SKM-1 (cell line): ENCODE results near the gene RASGRP1.
"Not testable (repeated sequence)": the region's sequence is repeated elsewhere in the genome, so short reads cannot be mapped to it uniquely, and the experiment has no call there.

Experiments used
- DNase-seq: peaks from one replicate; lab custom pipeline; 2025; ENCODE audit not compliant: unreplicated experiment; lab: John Stamatoyannopoulos, UW

Gene RASGRP1

DNA sequence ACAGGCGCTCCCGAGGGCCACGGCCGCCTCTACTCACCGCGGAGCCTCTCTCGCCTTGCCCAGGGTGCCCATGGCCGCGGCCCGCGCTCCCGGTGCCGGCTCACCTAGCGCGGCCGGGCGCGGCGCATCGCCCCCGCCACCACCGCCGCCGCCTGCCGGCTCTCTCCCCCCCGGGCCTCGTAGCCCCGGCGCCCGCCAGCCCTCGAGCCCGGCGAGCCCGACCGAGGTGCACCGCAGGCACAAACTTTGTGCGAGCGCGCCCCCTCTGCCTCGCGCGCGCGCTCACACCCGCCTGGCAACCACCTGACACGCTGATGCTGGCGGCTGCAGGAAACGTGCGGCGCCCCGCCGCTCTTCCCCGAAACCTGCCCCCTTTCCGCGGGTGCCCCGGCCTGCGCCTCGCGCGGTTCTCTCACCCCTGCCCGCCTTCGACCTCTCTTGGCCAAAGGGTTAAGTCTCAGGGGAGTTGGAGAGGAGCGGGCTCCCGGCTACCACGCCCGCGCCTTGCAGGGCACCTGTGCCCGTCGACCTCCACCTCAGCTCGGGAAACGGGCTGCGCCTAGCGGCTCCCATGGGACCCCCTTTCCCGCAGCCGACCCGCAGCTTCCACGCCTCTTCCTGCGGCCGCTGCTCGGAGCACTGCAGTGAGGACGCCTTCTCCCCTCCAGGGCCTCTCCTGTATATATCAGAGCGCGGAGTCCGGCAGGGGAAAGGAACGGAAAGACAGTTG, at the start of gene RASGRP1:
Gene RASGRP1 (minus strand): TSS at position 258 of the 730 bp plus-strand sequence. CDS start 186 bp downstream, at position 72.
- DNase-seq, result no peak

DNA sequence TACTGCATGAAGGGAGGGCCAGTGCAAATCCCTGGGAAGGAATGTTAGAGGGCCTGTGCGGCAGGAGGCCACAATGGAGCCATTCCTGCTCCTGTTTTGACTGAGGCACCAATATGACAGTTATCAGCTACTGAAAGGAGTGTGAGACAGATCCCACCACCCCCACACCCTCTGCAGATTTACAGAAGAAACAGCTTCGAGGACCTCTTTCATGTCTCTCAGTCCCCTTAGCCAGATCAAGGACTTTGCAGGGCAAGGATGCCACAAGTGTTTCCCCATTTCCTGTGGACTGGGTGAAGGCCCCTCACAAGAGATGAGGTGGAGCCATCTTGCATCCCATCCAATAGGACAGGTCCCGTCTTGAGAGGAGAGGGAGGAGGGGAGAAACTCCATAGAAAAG, 48.5 kb upstream of the RASGRP1 start:
- no peak for DNase-seq

DNA sequence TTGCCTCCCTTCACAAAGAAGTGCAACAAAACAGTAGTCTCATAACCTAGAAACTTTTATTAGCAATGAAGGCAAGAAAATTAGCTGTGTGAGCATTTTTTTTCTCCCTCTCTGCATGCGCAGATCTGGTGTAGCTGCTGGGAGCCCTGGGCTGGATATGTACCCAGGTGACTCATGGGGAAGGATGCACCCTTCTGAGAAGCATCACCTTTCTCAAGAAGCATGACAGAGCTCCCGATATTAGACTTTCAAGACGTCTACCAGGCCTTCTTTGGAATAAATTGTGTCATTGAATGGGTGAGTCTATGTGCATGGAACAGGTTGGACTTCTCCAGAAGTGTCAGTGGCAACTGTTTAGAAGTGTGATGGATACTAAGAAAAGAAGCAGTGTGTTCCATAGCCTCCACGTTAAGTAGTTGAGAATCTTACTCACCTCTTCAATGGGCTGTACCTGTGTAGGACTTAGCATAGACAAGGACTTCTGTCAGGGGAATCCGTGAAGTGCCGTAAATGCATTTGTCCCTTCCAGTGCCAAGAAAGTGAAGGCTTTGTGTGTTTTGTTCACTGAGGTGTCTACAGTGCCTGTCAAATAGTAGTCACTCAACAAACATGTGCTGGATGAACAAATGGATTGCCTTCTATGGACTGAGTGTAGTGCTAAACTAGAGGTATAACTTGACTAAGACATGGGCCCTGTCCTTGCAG, 47.7 kb upstream of the RASGRP1 start:
- DNase-seq, result no peak

DNA sequence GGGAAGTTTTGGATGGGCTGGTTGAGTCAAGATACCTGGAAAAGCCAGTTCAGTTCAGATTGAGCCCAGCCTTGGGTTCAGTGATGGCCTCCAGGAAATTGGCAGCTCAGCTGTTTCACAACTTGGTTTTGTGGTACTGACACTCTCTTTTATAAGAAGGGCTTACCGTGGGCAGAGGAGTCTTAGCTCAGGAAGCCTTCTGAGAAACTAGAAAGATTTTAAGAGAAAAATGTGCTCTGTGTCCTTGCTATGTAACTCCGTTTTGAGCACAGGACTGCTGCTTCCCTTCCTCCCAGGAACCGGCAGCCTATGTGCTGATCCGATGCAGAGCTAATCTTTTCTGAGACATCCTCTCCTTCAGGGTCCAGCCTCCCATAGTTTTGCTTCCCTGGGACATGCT, 46.6 kb upstream of the RASGRP1 start:
- DNase-seq, result no peak

DNA sequence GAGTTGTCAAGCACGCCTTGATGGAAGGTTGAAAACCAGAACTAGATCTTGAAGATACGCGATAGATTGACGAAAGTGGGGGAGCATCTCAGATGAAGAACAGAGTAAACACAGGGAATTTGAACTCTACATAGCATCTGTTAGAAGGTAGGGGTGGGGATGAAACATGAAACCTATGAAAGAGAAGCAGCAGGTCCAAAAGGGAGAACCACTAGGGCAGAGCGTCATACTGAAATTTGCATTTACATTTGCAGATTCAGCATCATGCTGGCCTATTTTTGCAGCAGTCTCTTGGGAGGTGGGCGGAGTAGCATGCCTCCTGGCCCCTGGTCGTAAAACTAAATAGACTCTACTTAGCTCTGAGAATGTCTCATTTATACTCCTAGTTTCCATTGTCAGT, 46.1 kb upstream of the RASGRP1 start:
- no peak for DNase-seq

DNA sequence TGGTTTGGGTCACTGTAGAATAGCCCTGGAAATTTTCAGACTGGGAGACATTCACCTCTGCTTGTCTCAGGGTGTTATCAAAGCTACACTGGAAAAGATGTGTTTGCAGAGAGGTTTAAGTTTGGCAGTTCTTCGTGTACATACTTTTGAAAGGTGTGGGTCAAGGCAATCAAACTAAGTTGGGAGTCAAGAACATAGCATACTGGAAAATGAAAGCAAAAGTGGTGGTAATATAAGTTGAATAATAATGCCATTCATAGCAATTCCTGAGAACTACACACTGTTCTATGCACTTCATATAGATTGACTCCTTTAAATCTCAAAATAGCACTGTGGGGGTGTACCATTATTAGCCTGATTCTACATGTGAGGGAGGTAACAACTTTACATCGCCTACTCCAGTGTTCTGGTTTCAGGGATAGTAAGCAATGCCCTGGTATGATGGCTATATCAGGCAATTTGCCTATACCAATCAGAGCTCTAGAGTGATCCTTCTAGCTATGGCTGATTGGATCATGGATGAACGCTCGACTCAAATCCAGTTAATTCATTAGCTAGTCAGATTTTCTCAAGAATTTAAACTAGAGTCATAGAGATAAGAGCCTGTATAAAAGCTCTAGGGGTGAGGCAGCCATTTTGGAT, 44.6 kb upstream of the RASGRP1 start:
- no peak for DNase-seq

DNA sequence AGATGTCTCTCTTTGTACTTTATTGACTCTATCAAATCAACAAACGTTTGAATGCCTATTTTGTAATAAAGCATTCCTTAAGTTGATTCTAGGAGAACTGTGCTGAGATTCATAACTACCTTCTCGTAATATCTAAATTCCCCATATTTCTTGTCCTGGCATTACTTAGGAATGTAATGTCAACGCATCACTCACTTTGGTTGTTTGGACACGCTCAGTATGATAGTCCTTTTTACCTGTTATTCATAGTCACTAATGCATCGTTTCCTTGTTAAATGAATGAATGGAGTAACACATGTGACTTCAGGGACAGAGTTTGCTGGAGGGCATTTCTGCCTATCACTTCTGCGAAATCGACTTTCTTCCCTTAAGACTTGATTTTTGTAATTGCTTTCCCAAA, 44.1 kb upstream of the RASGRP1 start:
- no peak for DNase-seq

DNA sequence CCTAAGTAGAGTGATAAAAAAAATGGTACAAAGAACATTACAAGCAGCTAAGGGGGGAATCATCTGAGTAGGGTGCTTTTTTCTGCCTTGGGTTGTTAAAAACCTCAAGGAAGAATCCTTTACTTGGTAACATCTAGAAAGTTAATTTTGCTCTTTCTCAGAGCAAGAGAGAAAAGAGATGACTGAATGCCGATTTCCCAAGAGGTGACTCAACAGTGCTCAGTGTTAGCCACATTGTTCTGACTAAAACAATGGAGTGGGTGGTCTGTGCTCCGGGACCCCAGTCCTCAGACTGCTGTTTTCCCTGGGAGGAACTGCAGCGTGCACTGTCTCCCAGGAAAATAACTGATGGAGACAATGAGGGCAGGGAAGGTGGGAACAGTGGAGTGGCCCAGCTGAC, 41.1 kb upstream of the RASGRP1 start:
- no peak for DNase-seq

DNA sequence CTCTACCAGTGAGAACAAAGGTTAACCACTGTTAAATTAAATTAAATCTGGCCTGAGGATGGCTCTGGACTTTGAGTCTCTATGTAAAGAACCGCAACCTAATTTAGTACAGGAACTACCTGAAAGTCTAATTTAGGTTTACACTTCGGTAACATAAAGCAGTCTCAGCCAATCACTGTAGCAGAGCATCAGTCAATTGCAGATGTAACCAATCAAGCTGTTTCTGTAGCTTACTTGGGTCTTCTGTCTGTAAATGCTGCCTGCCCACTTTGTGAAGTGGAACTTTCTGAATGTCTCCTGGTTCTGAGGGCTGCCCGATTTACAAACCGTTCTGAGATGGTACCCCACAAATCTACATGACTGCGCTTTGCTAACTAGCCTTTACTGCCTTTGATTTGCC, 39.1 kb upstream of the RASGRP1 start:
- DNase-seq, result no peak

DNA sequence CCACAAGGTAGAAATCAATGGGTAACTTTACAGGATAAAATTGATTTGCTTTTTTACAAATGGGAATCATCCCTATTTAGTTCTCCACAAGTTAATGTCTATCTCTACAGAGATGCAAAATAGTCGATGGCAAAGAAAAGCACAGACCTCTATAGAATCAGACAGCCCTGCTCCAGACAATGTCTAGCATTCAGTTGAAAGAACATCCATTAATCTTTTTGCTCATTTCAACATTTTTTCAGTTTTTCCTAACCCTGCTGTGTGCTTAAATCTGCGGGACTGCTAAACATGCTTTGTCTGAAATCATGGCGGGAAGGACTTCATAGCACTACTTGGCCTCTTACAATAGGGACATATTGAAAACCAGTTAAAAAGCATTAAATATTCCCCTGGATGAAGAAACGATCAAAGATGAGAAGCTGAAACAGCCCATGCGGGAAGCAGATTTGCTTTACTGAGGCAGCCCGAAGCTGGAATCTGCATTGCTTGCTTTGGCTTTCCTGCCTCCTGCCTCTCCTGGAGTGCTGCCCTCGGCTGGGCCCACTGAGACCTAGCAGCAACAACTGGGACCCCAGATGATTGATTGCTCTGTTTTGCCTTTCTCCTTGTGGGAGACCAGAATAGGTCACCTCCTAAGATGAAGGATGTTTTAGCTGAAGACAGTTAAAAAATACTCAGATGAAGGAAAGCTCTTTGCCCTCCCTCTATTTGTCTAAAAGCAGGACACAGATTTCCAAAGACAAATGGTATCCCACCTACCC, 38.5 kb upstream of the RASGRP1 start:
- DNase-seq, result no peak

DNA sequence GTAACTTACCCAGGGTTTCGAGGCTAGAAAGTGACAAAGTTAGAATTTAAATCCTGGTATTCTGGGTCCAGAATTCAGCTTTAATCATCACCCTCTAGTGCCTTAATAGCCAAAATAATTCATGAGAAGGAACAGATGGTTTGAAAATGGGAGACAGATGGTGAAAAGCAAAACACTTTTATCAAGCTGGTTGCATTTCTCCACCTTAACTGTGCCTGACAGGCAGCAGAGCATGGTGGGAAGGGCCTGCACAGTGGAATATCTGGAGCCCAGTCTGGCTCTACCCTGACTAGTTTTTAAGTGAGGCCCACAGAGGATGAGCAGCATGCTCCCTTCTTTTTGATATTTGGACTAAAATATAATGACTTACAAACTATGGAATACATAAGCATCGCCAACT, 35.6 kb upstream of the RASGRP1 start:
- DNase-seq, result no peak

DNA sequence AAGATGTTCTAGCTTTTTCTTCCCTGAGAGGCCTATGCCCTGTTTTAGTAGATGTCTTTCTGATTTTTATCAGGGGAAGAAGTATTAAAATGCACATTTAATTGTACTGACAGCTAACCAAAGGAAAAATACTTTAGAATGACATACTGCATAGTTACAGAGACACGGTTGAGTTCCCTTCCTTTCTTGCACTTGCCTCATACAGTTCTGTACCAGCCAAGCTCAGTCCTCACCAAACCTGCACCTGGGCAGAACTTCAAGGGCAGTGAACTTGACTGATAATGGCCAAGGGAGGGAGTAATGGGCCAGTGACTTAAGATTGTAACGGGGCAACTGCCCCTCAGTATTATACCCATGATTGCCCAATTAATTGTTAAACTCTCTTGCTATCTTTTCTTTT, 34.1 kb upstream of the RASGRP1 start:
- no peak for DNase-seq

DNA sequence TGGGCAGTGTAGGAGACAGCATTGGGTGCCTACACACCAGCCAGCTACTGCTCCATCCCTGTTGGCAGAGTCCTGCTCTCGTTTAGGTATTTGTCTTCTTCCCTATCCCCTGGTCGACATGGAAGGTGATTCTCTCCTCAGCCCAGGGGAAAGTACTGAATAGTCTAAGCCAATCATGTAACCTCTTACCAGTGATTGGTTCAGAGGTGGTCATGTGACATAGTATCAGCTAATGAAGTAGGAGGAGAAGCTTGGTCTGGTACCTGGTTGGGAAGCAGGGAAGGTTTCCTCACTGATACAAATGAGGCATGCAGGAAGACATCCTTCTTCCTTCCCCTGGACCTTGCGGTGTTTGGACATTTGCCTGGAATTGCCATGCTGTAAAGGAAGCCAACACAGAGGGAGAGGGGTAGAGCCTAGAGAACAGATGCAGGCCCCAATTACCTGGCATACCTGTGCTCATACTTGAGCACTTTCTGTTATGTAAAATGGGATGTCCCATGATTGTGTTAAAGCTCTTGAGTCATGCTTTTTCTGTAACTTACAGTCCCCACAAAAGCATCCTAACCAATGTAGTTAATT, 32.7 kb upstream of the RASGRP1 start:
- no peak for DNase-seq

DNA sequence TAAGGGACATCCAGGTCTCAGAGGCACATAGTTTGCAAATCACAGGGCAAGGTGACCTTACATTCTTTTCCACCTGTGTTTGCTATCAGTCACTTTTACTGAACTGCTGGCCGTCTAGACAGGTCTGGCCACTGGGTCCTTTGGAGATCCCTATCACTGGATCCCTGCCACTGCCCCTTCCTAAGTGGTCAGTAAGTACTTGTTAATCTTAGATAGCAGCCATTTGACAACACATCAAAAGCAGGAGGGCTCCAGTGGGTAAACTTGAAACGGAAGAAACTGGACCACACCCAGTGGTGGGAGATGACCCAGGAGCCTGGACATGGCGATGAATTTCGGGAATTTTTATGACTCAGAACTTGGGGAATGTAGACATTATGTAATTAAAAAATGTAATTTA, 28.9 kb upstream of the RASGRP1 start:
- DNase-seq, result no peak

DNA sequence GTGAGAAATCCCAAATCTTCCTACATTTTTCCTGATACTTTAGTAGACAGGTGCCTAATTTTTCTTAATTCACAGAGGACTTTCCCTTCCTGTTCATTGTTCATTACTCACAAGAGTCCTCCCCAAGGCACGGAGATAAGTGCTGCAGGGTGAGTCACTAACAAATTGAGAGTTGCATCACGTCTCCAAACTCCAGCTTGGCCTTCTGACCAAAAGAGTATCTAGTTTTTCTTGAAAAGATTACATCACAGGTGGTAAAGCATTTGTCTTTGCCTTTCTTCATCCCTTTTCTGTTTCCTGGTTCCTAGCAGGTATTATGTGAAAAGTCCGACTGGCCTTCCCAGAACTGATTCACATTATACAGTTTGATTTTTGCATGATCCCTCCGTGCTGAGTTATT, 24.9 kb upstream of the RASGRP1 start:
- peak; percentile 72 for DNase-seq

DNA sequence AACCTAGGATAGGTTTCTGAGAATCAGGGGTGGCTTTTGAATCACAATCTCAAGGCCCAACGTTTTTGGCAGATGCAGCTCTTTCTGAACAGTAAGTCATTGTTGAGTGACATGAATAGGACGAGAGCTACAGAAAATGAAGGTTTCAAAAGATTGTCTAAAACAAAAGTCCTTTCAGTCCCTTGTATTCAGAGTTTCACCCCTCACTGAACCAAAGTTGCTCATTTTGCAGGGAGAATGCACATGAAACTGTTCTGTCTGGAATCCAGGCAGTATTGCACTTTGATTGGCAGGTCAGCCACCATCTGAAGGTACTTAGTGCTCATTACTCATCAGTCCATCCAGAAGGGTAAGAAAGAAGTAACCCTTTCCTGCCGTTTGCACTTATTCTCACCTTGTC, 24.1 kb upstream of the RASGRP1 start:
- DNase-seq, result no peak

DNA sequence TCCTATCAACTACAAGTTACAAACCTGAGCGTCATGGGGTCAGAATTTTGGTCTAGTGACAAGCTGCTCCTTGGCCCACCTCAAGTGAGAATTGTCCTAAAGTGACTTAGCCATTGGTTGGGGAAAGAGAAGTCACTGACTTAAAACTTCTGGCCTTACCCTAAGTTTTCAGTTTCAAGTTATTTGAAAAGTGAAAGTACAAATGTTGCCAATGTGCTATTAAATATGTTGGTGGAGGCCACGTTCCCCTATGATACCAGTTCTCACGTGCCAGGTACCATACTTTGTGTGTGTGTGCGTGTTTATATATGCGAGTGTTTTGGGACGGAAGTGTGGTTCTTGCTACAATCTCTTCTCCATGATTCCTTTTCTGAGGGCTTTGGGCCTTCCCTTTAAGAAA, 22.6 kb upstream of the RASGRP1 start:
- no peak for DNase-seq

DNA sequence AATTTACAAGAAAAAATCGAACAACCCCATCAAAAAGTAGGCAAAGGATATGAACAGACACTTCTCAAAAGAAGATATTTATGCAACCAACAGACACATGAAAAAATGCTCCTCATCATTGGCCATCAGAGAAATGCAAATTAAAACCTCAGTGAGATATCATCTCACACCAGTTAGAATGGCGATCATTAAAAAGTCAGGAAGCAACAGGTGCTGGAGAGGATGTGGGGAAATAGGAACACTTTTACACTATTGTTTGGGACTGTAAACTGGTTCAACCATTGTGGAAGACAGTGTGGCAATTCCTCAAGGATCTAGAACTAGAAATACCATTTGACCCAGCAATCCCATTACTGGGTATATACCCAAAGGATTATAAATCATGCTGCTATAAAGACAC, 21.4 kb upstream of the RASGRP1 start:
- DNase-seq, result not testable (repeated sequence)

DNA sequence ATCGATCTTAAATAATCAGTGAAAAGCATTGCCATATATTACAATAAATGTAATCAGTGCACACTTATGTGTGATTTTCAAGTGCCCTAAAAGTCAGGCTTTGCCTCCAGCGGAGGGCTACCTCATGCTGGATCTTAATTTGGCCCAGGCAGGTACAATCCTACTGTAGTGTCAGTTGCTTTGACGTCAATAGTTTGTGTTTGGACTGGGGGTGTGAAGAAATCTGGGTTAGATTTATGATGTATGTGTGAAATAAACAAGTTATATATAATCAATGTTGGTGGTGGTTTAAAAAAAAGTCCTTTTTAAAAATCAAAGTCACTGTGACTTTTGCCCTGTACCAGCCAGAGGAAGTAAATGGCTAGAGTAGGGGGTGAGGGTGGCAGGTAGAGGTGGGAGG, 14.0 kb upstream of the RASGRP1 start:
- no peak for DNase-seq

DNA sequence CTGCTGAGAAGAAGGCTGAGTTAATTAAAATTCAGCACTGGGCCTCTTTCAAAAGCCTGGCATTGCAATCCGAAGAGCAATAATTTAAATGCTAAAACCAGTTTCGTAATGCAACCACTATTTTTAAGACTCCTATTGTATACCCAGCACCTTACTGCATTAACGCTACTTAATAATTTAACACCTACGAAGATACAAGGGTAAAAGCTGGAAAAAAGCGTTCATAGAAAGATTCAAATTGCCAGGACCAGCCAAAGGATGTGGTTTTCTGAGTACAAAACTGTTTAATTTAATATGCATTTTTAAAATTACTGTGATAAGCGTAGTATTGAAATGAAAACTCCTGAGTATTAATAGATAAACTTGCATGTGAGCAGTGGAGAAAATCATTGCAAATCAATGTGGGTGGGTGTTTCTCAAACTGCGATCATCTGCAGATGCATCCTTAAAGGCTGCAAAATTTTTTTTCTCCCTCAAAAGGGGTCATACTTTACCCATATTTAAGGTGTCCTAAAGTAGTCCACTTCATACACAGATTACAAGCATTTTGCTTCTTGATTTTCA, 12.9 kb upstream of the RASGRP1 start:
- no peak for DNase-seq

DNA sequence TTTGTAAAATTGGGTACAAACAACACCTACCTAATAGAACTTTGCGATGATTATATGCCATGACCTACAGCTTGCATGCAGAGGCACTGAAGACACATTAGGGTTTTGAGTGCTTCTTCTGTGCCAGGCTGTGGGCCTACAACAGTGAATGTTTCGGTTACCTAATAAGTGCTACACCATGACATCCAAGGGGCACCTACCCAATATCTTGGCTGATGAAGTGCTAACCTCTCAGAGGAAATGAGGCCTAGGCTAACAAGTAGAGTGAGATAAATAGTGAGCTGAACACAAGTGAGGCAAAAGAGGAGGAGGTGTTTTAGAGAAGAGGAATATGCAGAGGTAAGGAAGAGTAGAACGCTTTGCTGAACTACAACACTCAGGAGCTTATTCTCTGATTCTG, 12.2 kb upstream of the RASGRP1 start:
- no peak for DNase-seq
